Suprapubic skin (tissue), 4 donors: ENCODE results near the gene HECW1. TPM values are rescaled to one million over a fixed set of nuclear protein-coding genes. Genes with fewer than 3 reads are reported as not detected.

Experiments
- DNase-seq, 2 donors: peaks; one replicate each; pipeline ENCODE4 v3.0.0-alpha.2; 2019; ENCODE audit warnings: low spot score in 2 of 2
- H3K27ac ChIP-seq: fragments of 200-600 bp; sonication (generic); one replicate; pipeline ENCODE4 v1.5.1; 2019
- H3K27me3 ChIP-seq: fragments of 200-600 bp; sonication (generic); one replicate; pipeline ENCODE4 v1.5.1; 2019
- H3K36me3 ChIP-seq: fragments of 200-600 bp; sonication (generic); one replicate; pipeline ENCODE4 v1.5.1; 2019
- H3K4me1 ChIP-seq: fragments of 200-600 bp; sonication (generic); one replicate; pipeline ENCODE4 v1.5.1; 2019
- H3K4me3 ChIP-seq: fragments of 200-600 bp; sonication (generic); one replicate; pipeline ENCODE4 v1.5.1; 2019; ENCODE audit warnings: mild to moderate bottlenecking
- H3K9me3 ChIP-seq: fragments of 200-600 bp; sonication (generic); one replicate; pipeline ENCODE4 v1.5.1; 2019
- CTCF ChIP-seq, 2 donors: fragments of 200-600 bp in 1 of 2; fragments of 450-650 bp in 1 of 2; sonication (generic) in 1 of 2; IDR thresholded peaks; one replicate each; pipeline ENCODE4 v1.5.1; 2016 to 2019; ENCODE audit warnings: antibody characterized with exemption in 2 of 2, mild to moderate bottlenecking in 1 of 2, moderate library complexity in 1 of 2
- EP300 ChIP-seq: sonication (generic); formaldehyde crosslinking; IDR thresholded peaks from one replicate; pipeline ENCODE4 v1.6.1; 2017; ENCODE audit warnings: antibody characterized with exemption
- POLR2A ChIP-seq, 2 donors: fragments of 450-650 bp; IDR thresholded peaks; one replicate each; pipeline ENCODE4 v1.6.1; 2017; ENCODE audit warnings: antibody characterized with exemption in 2 of 2, mild to moderate bottlenecking in 2 of 2, moderate library complexity in 2 of 2
- POLR2AphosphoS5 ChIP-seq, 3 donors: sonication (generic); formaldehyde crosslinking; IDR thresholded peaks; one replicate each; pipeline ENCODE4 v1.6.1; 2017; ENCODE audit warnings: antibody characterized with exemption in 3 of 3
- WGBS: methylation state at CpG from one replicate; pipeline ENCODE4 v1.1.5; 2018; 5-methylcytosine and 5-hydroxymethylcytosine counted together
- total RNA-seq, 4 donors: library from RNA; depleted of rRNA; stranded (reverse); fragments of >200 nt; gene quantifications; one replicate each; pipeline ENCODE4 v1.1.0, GENCODE V29; 2016

HECW1 gene
- total RNA-seq, 4 donors from 2014 or later = 0.17 to 0.73 (median 0.32) TPM; not detected in 1

- Histone ChIP-seq H3K4me1 (no peaks in the 10 kb centered on the region), H3K36me3 (no peaks in the 10 kb centered on the region), H3K27me3 (peaks cover 13% of the 10 kb centered on the region), H3K4me3 (no peak overlapping the region), H3K9me3 (no peaks in the 10 kb centered on the region), H3K27ac (no peak overlapping the region)
- WGBS = 79% methylated on average over 5 of the region's 5 CpGs
- TF ChIP-seq EP300 (no peak), POLR2A (IDR thresholded peaks at IDR 0.05) (no peak), CTCF (IDR thresholded peaks at IDR 0.05) (no peak), POLR2AphosphoS5 (IDR thresholded peaks at IDR 0.05) (no peak)
- DNase-seq = no peak
Measured at GRCh38 chr7:43143918-43144589, 31.6 kb downstream of the HECW1 start.

GRCh38 chr7:43148161-43148731 is 35.8 kb downstream of the HECW1 start:
- no peak for TF ChIP-seq POLR2A (IDR thresholded peaks at IDR 0.05)
- no peak for TF ChIP-seq CTCF (IDR thresholded peaks at IDR 0.05)
- TF ChIP-seq EP300 = no peak
- no peak for TF ChIP-seq POLR2AphosphoS5 (IDR thresholded peaks at IDR 0.05)
- Histone ChIP-seq H3K4me1 (no peaks in the 10 kb centered on the region), H3K4me3 (no peak overlapping the region), H3K9me3 (no peaks in the 10 kb centered on the region), H3K27ac (no peak overlapping the region), H3K36me3 (no peaks in the 10 kb centered on the region), H3K27me3 (peaks cover 3% of the 10 kb centered on the region)
- DNase-seq = no peak

GRCh38 chr7:43151076-43151475 is 38.6 kb downstream of the HECW1 start:
- WGBS = 75% methylated on average over 1 of the region's 1 CpG
- no peak overlapping the region for H3K27ac ChIP-seq
- H3K36me3 ChIP-seq = no peaks in the 10 kb centered on the region
- TF ChIP-seq EP300 (no peak), POLR2AphosphoS5 (IDR thresholded peaks at IDR 0.05) (no peak), POLR2A (IDR thresholded peaks at IDR 0.05) (no peak), CTCF (IDR thresholded peaks at IDR 0.05) (no peak)
- H3K27me3 ChIP-seq = no peaks in the 10 kb centered on the region
- no peak overlapping the region for H3K4me3 ChIP-seq
- no peak for DNase-seq
- no peaks in the 10 kb centered on the region for H3K9me3 ChIP-seq
- H3K4me1 ChIP-seq = no peaks in the 10 kb centered on the region

- H3K27me3 ChIP-seq = no peaks in the 10 kb centered on the region
- no peak for DNase-seq
- 73% methylated on average over 6 of the region's 6 CpGs for WGBS
- H3K4me1 ChIP-seq = no peaks in the 10 kb centered on the region
- H3K27ac ChIP-seq = no peak overlapping the region
- H3K4me3 ChIP-seq = no peak overlapping the region
- H3K9me3 ChIP-seq = no peaks in the 10 kb centered on the region
- TF ChIP-seq EP300 = no peak
- no peak for TF ChIP-seq POLR2A (IDR thresholded peaks at IDR 0.05)
- H3K36me3 ChIP-seq = no peaks in the 10 kb centered on the region
Measured at GRCh38 chr7:43152696-43153095, 40.2 kb downstream of the HECW1 start.

- DNase-seq = no peak
- Histone ChIP-seq H3K36me3 (no peaks in the 10 kb centered on the region), H3K9me3 (no peaks in the 10 kb centered on the region), H3K4me1 (no peaks in the 10 kb centered on the region), H3K27me3 (no peaks in the 10 kb centered on the region), H3K4me3 (no peak overlapping the region), H3K27ac (no peak overlapping the region)
- WGBS = 75% methylated on average over 4 of the region's 4 CpGs
- TF ChIP-seq CTCF (IDR thresholded peaks at IDR 0.05) (no peak), EP300 (no peak), POLR2A (IDR thresholded peaks at IDR 0.05) (no peak), POLR2AphosphoS5 (IDR thresholded peaks at IDR 0.05) (no peak)
Measured at GRCh38 chr7:43155636-43156035, 43.2 kb downstream of the HECW1 start.
